Measurements from ENCODE around the gene CNOT3. TPM values are rescaled to one million over a fixed set of nuclear protein-coding genes. Genes with fewer than 3 reads are reported as not detected.
"Not testable (repeated sequence)": the region's sequence is repeated elsewhere in the genome, so short reads cannot be mapped to it uniquely, and the experiment has no call there.

The CNOT3 gene
- total and polyA plus RNA-seq, 4 experiments from 2014 or later: 3.3 to 82.3 (median 50.5) TPM

DNA sequence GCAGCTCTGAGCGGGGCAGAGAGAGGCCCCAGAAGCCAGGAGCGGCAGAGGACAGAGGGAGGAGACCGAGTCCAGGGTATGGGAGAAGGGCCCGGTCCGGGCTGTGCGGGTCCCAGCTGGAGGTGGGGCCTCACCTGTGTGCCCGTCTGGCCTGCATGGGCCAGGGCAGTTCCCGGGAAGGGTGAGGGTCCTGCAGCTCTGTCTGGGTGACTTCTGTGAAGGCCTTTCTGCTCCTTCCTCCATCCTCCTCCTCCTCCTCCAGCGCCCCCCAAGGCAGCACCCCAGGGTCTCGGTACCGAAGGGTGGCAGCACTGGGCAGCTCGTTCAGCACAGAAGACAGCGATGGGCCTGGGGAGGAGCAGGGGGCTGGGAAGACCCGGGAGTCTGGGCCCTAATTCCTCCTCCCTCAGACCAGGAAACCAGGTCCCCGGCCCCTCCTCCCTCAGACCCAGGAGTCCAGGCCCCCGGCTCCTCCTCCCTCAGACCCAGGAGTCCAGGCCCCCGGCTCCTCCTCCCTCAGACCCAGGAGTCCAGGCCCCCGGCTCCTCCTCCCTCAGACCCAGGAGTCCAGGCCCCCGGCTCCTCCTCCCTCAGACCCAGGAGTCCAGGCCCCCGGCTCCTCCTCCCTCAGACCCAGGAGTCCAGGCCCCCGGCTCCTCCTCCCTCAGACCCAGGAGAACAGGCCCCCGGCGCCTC, 34.3 kb downstream of the CNOT3 start:
- H3K36me3 ChIP-seq (ENCODE audit: insufficient read depth, low read length); H3K27me3 ChIP-seq (ENCODE audit: insufficient read depth, low read length); H3K27ac ChIP-seq (ENCODE audit: low read depth, low read length); DNase-seq; H3K4me1 ChIP-seq (ENCODE audit: insufficient read depth, low read length); H3K4me1 Mint-ChIP-seq; intact Hi-C loops (cut with micrococcal nuclease); H3K27me3 Mint-ChIP-seq; H3K9me3 ChIP-seq (ENCODE audit: control insufficient read depth in 1 of 2, low read length in 2 of 2); H3K36me3 Mint-ChIP-seq; H3K9me3 Mint-ChIP-seq; H3K4me3 Mint-ChIP-seq; H3K27ac Mint-ChIP-seq; H3K4me3 ChIP-seq (ENCODE audit: low read length in 2 of 2): not testable (repeated sequence)
- POLR2A ChIA-PET (ENCODE audit: partially characterized antibody): interaction anchor here (1.1 to 2.4 kb wide), 3 partner anchors 12 to 17 kb away, joined by 3 to 9 read pairs (median 4); partner anchors contain the start of gene LENG1
- CTCF ChIA-PET (ENCODE audit: partially characterized antibody): interaction anchor here (1.2 to 6.4 kb wide), 3 partner anchors 12 to 95 kb away, joined by 3 to 115 read pairs (median 11); no protein-coding TSS in a partner anchor

DNA sequence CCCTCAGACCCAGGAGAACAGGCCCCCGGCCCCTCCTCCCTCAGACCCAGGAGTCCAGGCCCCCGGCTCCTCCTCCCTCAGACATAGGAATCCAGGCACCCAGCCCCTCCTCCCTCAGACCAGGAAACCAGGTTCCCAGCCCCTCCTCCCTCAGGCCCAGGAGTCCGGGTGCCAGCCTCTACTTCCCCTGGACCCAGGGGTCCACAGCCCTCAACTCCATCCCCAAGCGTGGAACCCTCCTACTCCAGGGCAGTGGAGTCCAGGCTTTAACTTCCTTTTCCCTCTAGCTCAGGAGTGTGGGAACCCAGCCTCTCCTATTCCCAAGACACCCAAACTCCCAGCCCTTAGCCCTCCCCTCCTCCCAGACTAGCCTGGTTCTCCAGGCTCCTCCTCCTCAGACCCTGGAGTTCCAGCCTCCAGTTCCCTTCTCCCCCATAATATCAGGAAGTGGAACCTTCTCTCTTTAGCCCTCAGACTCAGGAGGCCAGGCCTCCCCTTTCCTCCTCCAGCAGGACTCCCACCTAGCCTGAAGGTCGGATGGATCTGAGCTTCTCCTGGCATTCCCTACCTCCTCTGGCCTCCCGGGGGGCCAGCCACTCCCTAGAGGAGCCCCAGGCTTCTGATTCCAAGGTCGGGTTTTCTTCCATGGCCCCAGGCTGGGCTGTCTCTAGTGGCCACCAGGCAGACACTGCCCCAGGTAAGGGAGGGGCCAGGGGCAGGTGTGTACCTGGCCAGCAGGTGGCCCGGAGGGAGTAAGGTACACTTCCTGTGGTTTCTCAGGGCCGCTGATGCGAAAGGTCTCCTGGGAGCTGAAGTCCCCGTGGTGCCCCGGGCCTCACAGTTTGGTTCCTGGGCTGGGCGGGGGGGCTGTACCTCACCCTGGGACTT, 35.2 kb downstream of the CNOT3 start, which contains the start of gene TMC4:
TMC4 (minus strand) TSS at position 690 of the 888 bp plus-strand sequence; CDS start at position 647, 43 bp downstream.
- no peaks in the 10 kb centered on the region for H3K9me3 ChIP-seq (ENCODE audit: control insufficient read depth in 1 of 2, low read length in 2 of 2)
- intact Hi-C loops (cut with micrococcal nuclease): no loop called here
- H3K27me3 ChIP-seq (ENCODE audit: insufficient read depth, low read length): no peaks in the 10 kb centered on the region
- Mint-ChIP-seq H3K4me1 (peaks cover 0 to 8% (median under 1%) of the 10 kb centered on the region in 4 donors), H3K27me3 (no peaks in the 10 kb centered on the region), H3K9me3 (no peaks in the 10 kb centered on the region), H3K36me3 (peaks cover 0 to 2% of the 10 kb centered on the region in 2 donors), H3K4me3 (no peak within 1 kb of the TSS), H3K27ac (peak within 1 kb of the TSS in 4 of 7 donors; percentile 12 to 53 (median 34))
- ChIA-PET CTCF (ENCODE audit: partially characterized antibody) (interaction anchor here (1.2 to 2.6 kb wide), 2 partner anchors 17 to 93 kb away, joined by 5 to 11 read pairs; partner anchors contain the start of gene MBOAT7), POLR2A (ENCODE audit: partially characterized antibody) (interaction anchor here (0.9 to 2.4 kb wide), 5 partner anchors 13 to 35 kb away, joined by 3 to 9 read pairs (median 6); partner anchors contain the start of genes CNOT3, LENG1, MBOAT7 and TSEN34)
- H3K4me3 ChIP-seq (ENCODE audit: low read length in 2 of 2): no peak within 1 kb of the TSS
- H3K36me3 ChIP-seq (ENCODE audit: insufficient read depth, low read length): peaks cover 3% of the 10 kb centered on the region
- H3K27ac ChIP-seq (ENCODE audit: low read depth, low read length): no peak within 1 kb of the TSS
- no peak for DNase-seq
- H3K4me1 ChIP-seq (ENCODE audit: insufficient read depth, low read length): peaks cover 9% of the 10 kb centered on the region

DNA sequence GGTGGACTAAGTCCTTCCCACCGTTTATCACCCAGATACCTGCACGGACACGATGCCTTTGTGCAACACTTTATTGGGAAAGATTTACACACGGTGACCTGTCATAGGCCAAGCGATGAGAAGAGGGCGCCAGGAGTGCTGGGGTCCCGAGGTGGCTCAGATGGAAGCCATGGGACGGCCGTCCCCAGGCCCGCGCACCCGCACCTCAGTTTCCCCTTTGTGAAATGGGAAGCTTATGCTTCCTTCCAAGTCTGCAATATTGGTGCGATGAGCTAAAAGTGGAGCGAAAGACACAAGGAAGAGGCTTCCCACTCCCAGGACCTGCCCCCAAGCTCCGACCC, 35.8 kb downstream of the CNOT3 start:
- Histone ChIP-seq H3K9me3 (ENCODE audit: control insufficient read depth in 1 of 2, low read length in 2 of 2) (no peaks in the 10 kb centered on the region), H3K36me3 (ENCODE audit: insufficient read depth, low read length) (peaks cover 3% of the 10 kb centered on the region), H3K4me3 (ENCODE audit: low read length in 2 of 2) (no peak overlapping the region), H3K27me3 (ENCODE audit: insufficient read depth, low read length) (no peaks in the 10 kb centered on the region), H3K4me1 (ENCODE audit: insufficient read depth, low read length) (peaks cover 5% of the 10 kb centered on the region), H3K27ac (ENCODE audit: low read depth, low read length) (no peak overlapping the region)
- POLR2A ChIA-PET (ENCODE audit: partially characterized antibody): interaction anchor here (0.9 to 2.4 kb wide), 6 partner anchors 13 to 36 kb away, joined by 3 to 9 read pairs (median 4); partner anchors contain the start of genes CNOT3, LENG1, MBOAT7 and TSEN34
- intact Hi-C loops (cut with micrococcal nuclease): no loop called here
- no peak for DNase-seq
- Mint-ChIP-seq H3K27ac (no peak overlapping the region), H3K36me3 (peaks cover 3% of the 10 kb centered on the region in 2 donors), H3K27me3 (no peaks in the 10 kb centered on the region), H3K9me3 (no peaks in the 10 kb centered on the region), H3K4me3 (no peak overlapping the region), H3K4me1 (peaks cover 0 to 6% (median 2%) of the 10 kb centered on the region in 4 donors)
- CTCF ChIA-PET (ENCODE audit: partially characterized antibody): interaction anchor here (1.2 to 2.6 kb wide), 2 partner anchors 16 to 93 kb away, joined by 5 to 11 read pairs; partner anchors contain the start of gene MBOAT7

DNA sequence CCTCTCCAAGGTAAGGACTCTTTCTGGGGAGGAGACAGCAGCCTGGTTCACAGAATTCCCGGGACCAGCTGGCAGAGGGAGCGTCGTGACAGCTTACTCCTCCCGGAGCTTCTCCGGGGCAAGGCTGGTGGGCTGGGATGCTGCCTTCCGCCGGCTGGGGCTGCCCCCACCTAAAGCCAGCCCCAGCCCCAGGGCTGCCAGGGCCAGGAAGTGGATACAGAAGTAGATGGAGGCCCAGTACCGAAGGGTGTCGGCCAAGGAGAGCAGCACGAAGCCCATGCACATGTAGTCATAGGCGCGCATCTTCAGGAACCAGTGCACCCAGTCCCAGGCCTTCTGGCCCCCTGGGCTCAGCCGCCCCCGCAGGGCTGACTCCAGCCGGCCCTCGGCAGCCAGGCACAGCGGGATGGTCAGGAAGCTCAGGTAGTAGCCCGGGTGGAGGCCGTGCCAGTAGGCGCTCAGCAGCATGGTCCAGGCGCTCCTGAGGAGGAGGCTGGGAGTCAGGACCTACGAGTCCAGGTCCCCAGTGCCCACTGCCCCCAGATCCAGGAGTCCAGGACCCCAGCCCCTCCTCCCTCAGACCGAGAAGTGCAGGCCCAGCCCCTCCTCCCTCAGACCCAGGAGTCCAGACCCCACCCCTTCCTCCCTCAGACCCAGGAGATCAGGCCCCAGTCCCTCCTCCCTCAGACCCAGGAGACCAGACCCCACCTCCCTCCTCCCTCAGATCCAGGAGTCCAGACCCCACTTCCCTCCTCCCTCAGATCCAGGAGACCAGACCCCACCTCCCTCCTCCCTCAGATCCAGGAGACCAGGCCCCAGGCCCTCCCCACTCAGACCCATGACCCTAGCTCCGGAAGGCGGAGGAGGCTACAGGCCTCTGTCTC, 36.6 kb downstream of the CNOT3 start:
- Histone ChIP-seq H3K27me3 (ENCODE audit: insufficient read depth, low read length) (no peaks in the 10 kb centered on the region), H3K4me1 (ENCODE audit: insufficient read depth, low read length) (peaks cover 3% of the 10 kb centered on the region), H3K27ac (ENCODE audit: low read depth, low read length) (no peak overlapping the region), H3K4me3 (ENCODE audit: low read length in 2 of 2) (no peak overlapping the region), H3K36me3 (ENCODE audit: insufficient read depth, low read length) (peaks cover 6% of the 10 kb centered on the region), H3K9me3 (ENCODE audit: control insufficient read depth in 1 of 2, low read length in 2 of 2) (no peaks in the 10 kb centered on the region)
- DNase-seq: no peak
- Mint-ChIP-seq H3K9me3 (no peaks in the 10 kb centered on the region), H3K27me3 (no peaks in the 10 kb centered on the region), H3K4me1 (peaks cover 0 to 5% (median 2%) of the 10 kb centered on the region in 4 donors), H3K27ac (peak overlapping the region in 1 of 7 donors; percentile 53), H3K36me3 (peaks cover 4 to 7% of the 10 kb centered on the region in 2 donors), H3K4me3 (no peak overlapping the region)
- ChIA-PET POLR2A (ENCODE audit: partially characterized antibody) (interaction anchor here (1.0 to 2.4 kb wide), 5 partner anchors 13 to 37 kb away, joined by 3 to 9 read pairs (median 6); partner anchors contain the start of genes CNOT3, LENG1 and MBOAT7), CTCF (ENCODE audit: partially characterized antibody) (interaction anchor here (1.2 to 2.6 kb wide), 2 partner anchors 15 to 92 kb away, joined by 5 to 11 read pairs; partner anchors contain the start of gene MBOAT7)
- intact Hi-C loops (cut with micrococcal nuclease): no loop called here

DNA sequence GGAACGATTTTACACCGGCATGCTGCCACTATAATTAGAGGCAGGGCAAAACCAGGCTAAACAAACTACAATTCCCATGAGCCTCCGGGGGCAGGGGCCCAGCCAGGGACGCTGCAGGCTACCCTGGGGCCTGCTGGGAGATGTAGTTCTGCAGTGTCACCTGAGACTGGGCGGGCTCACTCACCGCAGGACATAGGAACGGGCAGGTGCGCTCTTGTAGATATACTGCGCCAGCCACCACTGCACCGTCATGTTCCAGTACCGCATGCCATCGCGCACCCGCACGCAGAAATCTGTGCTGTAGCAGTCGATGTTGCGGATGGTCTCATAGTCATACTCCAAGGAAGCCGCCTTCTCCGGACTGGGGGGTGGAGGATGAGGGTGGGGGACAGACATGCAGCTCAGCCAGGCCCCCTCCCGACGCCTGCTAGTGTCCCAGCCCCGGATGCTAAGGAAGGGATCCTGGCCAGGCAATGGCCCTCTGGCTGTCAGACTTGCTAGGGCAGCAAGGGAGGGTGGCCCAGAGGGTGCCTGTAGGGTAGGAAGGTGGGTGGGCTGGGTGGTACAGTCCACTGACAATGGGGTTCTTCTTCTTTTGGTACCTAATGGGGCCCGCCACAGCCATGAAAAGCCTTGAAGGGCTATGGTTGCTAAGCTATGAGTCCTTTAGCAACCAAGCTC, 41.2 kb downstream of the CNOT3 start:
- ChIA-PET POLR2A (ENCODE audit: partially characterized antibody) (interaction anchor here (1.0 kb wide), 1 partner anchor 11 kb away, joined by 3 read pairs; the partner anchor contains the start of gene MBOAT7), CTCF (ENCODE audit: partially characterized antibody) (no interaction called here)
- no peaks in the 10 kb centered on the region for H3K9me3 Mint-ChIP-seq
- peaks cover 9 to 10% of the 10 kb centered on the region in 2 donors for H3K36me3 Mint-ChIP-seq
- no peaks in the 10 kb centered on the region for H3K27me3 Mint-ChIP-seq
- no peaks in the 10 kb centered on the region for H3K4me1 ChIP-seq (ENCODE audit: insufficient read depth, low read length)
- H3K4me3 ChIP-seq (ENCODE audit: low read length in 2 of 2): no peak overlapping the region
- peak overlapping the region in 1 of 7 donors; percentile 37 for H3K27ac Mint-ChIP-seq
- no peak overlapping the region for H3K4me3 Mint-ChIP-seq
- peaks cover 0 to 3% (median 0%) of the 10 kb centered on the region in 4 donors for H3K4me1 Mint-ChIP-seq
- intact Hi-C loops (cut with micrococcal nuclease): no loop called here
- H3K27me3 ChIP-seq (ENCODE audit: insufficient read depth, low read length): no peaks in the 10 kb centered on the region
- H3K27ac ChIP-seq (ENCODE audit: low read depth, low read length): no peak overlapping the region
- H3K9me3 ChIP-seq (ENCODE audit: control insufficient read depth in 1 of 2, low read length in 2 of 2): no peaks in the 10 kb centered on the region
- peak in 2 of 5 donors; percentile 35 to 37 for DNase-seq
- peaks cover 6% of the 10 kb centered on the region for H3K36me3 ChIP-seq (ENCODE audit: insufficient read depth, low read length)

DNA sequence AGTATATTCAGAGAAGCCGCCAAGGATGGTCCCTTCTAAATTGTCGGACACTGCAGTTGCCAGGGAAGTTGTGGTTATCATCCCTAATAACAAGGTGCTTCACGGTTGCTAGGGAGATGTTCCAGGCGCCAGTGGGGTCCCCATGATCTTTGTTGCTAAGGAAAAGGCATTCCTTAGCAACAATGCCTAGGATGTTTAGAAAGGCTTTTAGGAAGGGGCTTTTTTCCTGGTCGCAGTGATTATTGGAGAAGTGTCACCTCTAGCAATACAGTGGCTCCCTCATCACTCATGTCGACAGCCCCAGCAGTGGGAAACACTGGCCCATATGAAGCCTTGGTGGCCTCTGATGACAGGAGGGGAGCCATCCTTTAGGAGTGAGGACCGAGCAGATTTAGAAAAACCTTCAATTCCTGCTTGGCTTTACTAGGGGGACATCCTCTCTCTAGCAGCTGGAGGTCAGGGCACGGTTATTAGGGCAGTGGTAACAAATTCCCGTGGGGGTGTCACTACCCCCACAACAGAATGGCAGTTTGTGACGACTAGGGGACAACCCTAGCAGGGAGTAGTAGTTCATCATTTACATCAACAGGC, 41.8 kb downstream of the CNOT3 start:
- ChIA-PET POLR2A (ENCODE audit: partially characterized antibody) (no interaction called here), CTCF (ENCODE audit: partially characterized antibody) (no interaction called here)
- H3K36me3 Mint-ChIP-seq: peaks cover 11 to 16% of the 10 kb centered on the region in 2 donors
- no peaks in the 10 kb centered on the region for H3K27me3 Mint-ChIP-seq
- no peak for DNase-seq
- H3K4me1 Mint-ChIP-seq: peaks cover 0 to 4% (median 0%) of the 10 kb centered on the region in 4 donors
- H3K9me3 Mint-ChIP-seq: no peaks in the 10 kb centered on the region
- no peaks in the 10 kb centered on the region for H3K4me1 ChIP-seq (ENCODE audit: insufficient read depth, low read length)
- no peak overlapping the region for H3K4me3 Mint-ChIP-seq
- intact Hi-C loops (cut with micrococcal nuclease): no loop called here
- H3K27me3 ChIP-seq (ENCODE audit: insufficient read depth, low read length): no peaks in the 10 kb centered on the region
- peaks cover 6% of the 10 kb centered on the region for H3K36me3 ChIP-seq (ENCODE audit: insufficient read depth, low read length)
- no peaks in the 10 kb centered on the region for H3K9me3 ChIP-seq (ENCODE audit: control insufficient read depth in 1 of 2, low read length in 2 of 2)
- no peak overlapping the region for H3K4me3 ChIP-seq (ENCODE audit: low read length in 2 of 2)
- H3K27ac Mint-ChIP-seq: peak overlapping the region in 1 of 7 donors; percentile 22
- no peak overlapping the region for H3K27ac ChIP-seq (ENCODE audit: low read depth, low read length)
